GM18951 (cell line): ENCODE data around the gene PLOD2.

Source experiments
- POLR2A ChIP-seq: IDR thresholded peaks from 4 replicates; pipeline ENCODE4 v1.6.1; 2011; ENCODE audit warnings: mild to moderate bottlenecking; ENCODE audit not compliant: insufficient read length, insufficient read depth; ENCODE audit errors: extremely low read depth
- in situ Hi-C: fragments of 300-500 bp; cut with MboI; formaldehyde crosslinking; loops from one replicate; pipeline ENCODE4 v1.12.0; 2022; ENCODE audit warnings: low sequenced_read_pairs, mixed read lengths, inconsistent platforms; ENCODE audit not compliant: unreplicated experiment

The PLOD2 gene

DNA sequence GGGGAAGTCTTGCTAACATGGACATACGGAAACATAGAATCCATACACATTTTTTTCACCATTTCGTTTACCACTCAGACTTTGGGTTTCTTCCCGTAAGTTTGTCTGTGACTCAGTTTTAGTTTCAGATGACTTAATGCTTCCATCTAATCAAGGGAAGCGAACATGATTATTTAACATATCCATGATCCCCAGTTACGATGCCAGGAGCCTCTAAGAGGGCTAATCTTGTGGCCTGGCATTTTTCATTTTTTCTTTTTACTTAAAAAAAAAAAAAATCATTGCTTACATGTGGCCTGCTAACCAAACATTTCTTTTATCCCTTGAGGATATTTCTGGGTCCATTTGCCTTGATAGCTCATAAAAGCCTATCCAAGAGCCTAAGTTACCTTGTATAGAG lies 20.2 kb upstream of the PLOD2 start:
- TF ChIP-seq POLR2A, result no peak
- in situ Hi-C loops, result no loop called here

DNA sequence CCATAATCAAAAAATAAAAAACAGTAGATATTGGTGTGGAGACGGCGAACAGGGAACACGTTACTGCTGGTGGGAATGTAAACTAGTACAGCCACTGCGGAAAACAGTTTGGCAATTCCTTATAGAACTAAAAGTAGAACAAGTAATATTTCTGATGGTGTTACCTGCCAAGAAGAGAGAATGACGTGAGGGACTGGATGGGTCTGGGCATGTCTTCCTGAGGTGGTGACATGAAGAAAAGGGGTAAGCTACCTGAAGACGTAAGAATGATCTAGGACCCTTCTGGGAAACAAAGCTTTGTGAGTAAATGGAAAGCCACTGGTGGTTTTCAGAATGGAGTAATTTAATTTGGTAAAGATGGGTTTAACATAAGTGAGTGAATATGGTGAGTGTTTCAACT lies 19.4 kb upstream of the PLOD2 start:
- no peak for TF ChIP-seq POLR2A
- in situ Hi-C loops, result no loop called here

DNA sequence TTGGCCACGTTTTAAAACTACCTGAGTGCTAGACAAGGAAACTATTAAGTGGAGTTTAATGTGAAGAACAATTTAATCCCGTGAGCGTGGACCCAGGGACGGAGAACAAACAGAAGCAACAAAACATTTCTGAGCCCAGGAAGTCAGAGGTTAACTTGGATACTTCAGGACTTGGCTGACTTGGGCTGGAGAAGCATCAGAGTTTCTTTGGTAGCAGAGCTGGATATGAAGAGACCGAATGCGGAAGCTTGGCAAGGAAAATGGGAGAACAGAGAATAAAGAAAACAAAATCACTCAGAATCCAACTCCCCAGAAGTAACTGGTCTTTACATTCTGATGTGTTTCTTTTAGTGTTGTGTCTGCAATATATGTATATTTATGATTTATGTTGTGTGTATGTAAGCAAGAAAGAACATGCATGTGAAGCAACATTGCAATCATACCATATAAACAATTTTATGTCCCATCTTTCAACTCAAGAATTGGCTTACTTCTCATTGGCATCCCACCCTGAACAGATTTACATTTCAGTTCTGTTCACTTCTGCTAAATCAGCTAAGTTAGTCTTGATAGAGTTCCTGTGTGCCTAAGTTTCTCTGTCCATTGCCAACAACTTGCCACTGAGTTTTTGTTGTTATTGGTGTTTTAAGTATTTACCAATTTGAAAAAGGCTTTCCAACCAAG lies 17.2 kb upstream of the PLOD2 start:
- no peak for TF ChIP-seq POLR2A
- in situ Hi-C loops, result no loop called here

DNA sequence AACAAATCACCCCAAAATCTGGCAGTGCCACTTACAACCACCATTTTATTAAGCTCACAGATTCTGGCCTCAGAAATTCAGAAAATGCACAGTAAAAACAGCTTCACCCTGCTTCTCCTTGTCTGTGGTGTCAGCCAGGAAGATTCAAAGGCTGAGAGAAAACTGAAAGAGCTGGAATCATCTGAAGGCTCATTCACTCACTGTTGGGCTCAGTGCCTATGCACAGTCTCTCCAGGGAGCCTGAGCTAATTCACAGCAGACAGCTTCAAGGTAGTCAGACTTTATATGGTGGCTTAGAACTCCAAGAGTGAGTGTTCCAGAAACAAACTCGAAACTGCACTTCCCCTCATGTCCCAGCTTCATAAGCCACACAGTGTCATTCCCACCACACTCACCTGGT lies 16.5 kb upstream of the PLOD2 start:
- in situ Hi-C loops, result no loop called here
- no peak for TF ChIP-seq POLR2A

DNA sequence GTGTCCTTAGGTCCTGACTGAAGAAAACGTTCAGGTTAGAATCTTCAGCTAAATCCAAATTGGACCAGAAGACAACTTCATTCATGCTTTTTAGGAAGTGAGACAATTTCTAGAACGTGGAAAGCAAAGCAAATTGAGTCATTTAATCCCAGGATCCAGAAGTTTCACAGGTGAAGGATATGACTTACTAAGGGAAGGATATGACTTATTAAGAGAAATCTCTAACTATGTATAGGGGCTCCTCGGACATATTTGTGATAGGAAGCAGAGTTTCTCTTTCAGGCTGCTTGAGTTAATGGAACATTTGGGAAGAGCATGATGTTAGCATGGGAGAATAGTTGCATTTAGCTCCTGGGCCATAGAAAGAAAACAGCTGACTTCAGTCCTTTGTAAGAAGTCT lies 16.1 kb upstream of the PLOD2 start:
- TF ChIP-seq POLR2A, result no peak
- in situ Hi-C loops, result no loop called here

DNA sequence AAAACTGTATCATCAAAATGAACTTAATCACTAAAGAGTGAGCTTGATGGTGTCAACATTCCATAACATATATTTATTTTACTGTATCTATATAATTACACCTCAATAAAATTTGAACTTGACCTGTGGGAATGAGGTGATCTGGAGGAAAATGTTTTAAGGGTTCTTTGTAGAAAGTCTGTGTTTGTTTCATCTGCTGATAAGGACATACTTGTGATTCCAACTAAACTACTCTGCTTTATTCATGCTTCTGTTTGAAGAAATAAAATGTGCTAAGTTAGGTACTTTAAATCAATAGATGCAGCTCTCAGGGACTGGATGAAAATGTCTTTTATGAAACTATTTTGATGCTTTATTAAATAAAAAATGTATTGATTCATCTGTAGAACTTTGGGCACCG lies 11.6 kb upstream of the PLOD2 start:
- in situ Hi-C loops, result loop anchor here (25.0 kb wide), 1 partner anchor 385 kb away; no protein-coding TSS in a partner anchor
- TF ChIP-seq POLR2A, result no peak

DNA sequence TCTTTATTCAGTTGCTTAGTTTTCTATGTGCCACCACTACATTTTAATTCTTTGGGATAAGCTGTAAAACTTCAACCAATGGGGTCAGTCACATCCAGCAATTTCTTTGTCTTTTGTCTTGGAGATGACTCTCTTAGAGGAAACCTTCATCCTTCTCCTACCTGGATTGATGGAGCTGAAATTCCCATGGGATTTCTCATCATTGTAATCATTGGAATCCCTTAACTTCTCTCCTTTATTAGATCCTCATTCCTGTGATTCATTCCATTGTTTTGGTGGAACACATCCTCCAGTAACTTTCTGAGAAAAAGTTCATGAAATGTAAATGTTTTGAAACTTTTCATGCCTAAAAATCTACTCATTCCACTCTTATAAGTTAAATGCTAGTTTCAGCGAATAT lies 9.6 kb upstream of the PLOD2 start:
- in situ Hi-C loops, result loop anchor here (25.0 kb wide), 1 partner anchor 383 kb away; no protein-coding TSS in a partner anchor
- TF ChIP-seq POLR2A, result no peak

DNA sequence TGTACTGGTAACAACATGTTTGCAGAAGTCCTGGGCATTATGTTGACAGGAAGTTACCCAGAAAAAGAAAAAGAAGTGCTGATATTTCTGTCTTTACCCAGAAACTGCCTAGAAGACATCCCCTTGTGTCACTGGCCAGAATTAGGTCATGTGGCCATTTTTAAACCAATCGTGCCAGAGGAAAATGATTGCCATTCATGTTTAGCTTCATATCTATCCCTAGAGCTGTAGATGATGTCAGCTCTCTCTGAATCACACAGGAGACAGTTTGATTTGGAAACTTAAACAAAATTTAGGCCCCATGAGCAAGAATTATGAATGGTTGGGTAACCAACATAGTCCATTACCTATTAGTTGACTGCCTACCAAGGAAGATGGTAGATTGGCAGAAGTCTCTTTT lies 8.9 kb upstream of the PLOD2 start:
- in situ Hi-C loops, result loop anchor here (25.0 kb wide), 1 partner anchor 383 kb away; no protein-coding TSS in a partner anchor
- TF ChIP-seq POLR2A, result no peak

DNA sequence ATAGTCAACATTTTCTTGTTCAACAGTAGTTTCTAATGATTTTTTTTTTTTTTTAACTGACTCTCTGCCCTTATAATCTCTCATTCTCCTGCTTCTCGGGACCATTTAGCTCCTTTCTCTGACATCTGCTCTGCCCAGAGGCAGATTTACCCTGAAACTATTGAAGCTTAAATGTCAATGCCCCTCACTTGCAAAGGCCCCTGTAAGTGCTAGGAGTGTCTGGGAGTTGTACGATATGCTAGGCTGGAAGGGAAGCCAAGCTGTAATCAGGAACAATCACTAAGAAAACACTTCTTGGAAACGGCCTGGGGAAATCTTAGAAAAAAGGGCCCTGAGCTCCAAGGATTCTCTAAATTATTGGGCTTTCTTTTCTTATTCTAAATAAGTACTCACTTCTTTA lies 5.8 kb upstream of the PLOD2 start:
- TF ChIP-seq POLR2A, result no peak
- in situ Hi-C loops, result loop anchor here (25.0 kb wide), 1 partner anchor 380 kb away; no protein-coding TSS in a partner anchor

DNA sequence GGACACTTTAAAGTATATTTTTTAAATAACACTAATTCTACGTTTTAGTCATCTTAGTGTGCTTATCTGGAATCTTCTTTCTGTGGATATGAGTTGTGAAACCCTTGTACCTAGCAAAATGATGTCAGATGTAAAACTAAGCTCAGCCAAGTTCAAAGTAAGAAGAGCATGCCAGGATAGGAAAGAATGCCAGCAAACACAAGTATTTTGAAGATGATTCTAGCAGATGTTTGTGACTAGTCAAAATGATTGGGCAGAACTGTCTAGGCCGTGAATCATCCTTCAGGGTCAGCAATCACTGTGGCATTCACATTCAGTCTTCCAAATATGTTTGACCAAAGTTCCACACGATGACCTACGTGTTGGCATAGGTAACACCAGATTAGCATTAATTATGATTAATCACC lies 5.4 kb upstream of the PLOD2 start:
- no peak for TF ChIP-seq POLR2A
- in situ Hi-C loops, result loop anchor here (25.0 kb wide), 1 partner anchor 379 kb away; no protein-coding TSS in a partner anchor

DNA sequence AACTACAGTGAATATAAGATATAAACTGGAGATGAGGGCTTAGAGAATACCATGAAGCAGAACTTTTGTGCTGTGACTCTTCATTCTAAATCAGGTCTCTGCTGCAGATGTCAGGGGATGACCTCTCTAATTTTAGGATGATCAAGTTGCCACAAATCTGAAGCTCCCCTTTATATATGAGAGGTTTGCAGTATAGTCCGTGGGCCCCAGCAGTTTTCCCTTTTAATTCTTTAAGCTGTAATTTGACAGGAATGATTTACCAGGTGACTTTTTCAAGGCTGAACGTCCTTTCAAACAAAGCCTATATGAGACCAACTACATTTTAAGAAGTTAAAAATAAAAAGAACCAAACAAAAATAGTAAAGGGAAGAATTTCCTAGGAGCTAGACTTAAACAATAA lies 4.9 kb upstream of the PLOD2 start:
- no peak for TF ChIP-seq POLR2A
- in situ Hi-C loops, result loop anchor here (25.0 kb wide), 1 partner anchor 379 kb away; no protein-coding TSS in a partner anchor

DNA sequence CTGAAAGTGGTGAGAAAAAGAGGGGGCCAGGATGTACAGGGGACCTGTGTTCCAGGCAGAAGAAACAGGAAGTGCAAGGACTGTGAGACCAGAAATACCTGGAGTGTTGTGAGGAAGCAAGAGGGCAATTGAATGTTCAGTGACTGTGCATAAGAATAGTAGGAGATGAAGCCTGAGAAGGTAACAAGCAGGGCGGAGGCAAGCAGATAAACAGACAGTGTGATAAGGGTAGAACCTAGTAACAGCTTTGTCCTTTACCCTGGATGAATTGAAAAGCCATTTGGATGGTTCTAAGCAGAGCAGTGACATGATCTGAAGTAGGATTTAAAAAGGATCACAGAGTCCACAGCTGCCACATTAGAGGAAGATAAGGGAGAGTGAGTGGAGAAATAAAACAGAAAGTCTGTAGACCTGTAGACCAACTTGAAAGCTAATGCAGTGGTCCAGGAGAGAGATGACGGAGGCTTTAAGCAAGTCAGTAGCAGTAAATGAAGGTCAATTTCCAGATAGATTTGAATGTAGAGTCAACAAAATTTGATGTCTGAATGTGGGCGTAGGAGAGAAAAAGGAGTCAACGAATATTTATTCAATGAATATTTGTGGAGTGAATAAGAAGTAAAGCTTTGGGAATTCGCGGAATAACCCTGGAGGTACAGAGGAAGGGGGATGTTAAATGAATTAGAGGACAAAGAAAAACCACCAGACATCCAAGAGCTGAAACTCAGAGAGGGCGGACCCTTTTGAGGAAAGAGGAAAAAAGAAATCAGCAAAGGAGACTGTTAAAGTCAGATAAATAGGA lies 4.2 kb upstream of the PLOD2 start:
- in situ Hi-C loops, result loop anchor here (25.0 kb wide), 1 partner anchor 378 kb away; no protein-coding TSS in a partner anchor
- TF ChIP-seq POLR2A, result no peak

DNA sequence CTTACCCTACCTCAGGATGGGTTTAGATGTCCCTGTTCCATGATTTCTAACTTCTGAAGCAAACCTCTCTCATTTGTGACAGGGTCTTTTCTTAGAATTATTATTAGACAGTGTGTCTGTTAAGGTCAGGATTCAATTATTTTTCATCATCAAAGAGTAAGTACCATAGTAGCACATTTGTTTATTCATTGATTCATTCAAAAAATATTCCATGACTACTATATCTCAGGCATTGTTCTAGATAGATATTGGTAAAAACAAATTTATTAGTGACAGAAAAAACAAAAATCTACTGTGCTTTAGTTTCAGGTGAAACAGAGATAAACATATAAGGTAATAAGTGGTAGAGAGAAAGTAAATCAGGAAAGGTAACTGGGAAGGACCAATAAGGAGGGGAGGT lies 3.5 kb upstream of the PLOD2 start:
- in situ Hi-C loops, result loop anchor here (25.0 kb wide), 1 partner anchor 377 kb away; no protein-coding TSS in a partner anchor

More for the DNA sequence above, 3.5 kb upstream of the PLOD2 start:
- no peak for TF ChIP-seq POLR2A
